GM21619 (cell line): ENCODE data around the gene SLFN12L.
"Not testable (repeated sequence)": the region's sequence is repeated elsewhere in the genome, so short reads cannot be mapped to it uniquely, and the experiment has no call there.

ENCODE experiments used
- ATAC-seq: cut with Tn5 transposase; IDR thresholded peaks from one replicate; pipeline ENCODE4 v1.9.1; 2021; ENCODE audit not compliant: unreplicated experiment

The SLFN12L gene

GRCh38 chr17:35537601-35538141 lies at the start of gene SLFN12L:
SLFN12L (minus strand) TSS chr17:35537678; CDS start chr17:35522364, 15,314 bp downstream.
- ATAC-seq: peak; percentile 36

GRCh38 chr17:35586569-35587073 lies 49.1 kb upstream of the SLFN12L start:
- ATAC-seq: no peak

- ATAC-seq: no peak
Observed at GRCh38 chr17:35584061-35584460, 46.6 kb upstream of the SLFN12L start.

GRCh38 chr17:35578929-35579432 lies 41.5 kb upstream of the SLFN12L start:
- no peak for ATAC-seq

GRCh38 chr17:35578197-35578928 lies 40.9 kb upstream of the SLFN12L start, which contains the start of gene PEX12:
PEX12 (minus strand) TSS chr17:35578571; CDS start chr17:35578021, 550 bp downstream.
- peak; percentile 91 for ATAC-seq

GRCh38 chr17:35577830-35578196 lies 40.3 kb upstream of the SLFN12L start:
- no peak for ATAC-seq

- no peak for ATAC-seq
Observed at GRCh38 chr17:35575759-35576158, 38.3 kb upstream of the SLFN12L start.

GRCh38 chr17:35569405-35569804 lies 31.9 kb upstream of the SLFN12L start:
- ATAC-seq: no peak

- ATAC-seq: no peak
Observed at GRCh38 chr17:35568561-35568960, 31.1 kb upstream of the SLFN12L start.

GRCh38 chr17:35566968-35567367 lies 29.5 kb upstream of the SLFN12L start:
- no peak for ATAC-seq

GRCh38 chr17:35563181-35563580 lies 25.7 kb upstream of the SLFN12L start:
- not testable (repeated sequence) for ATAC-seq

GRCh38 chr17:35560703-35561102 lies 23.2 kb upstream of the SLFN12L start, which contains the start of gene SLFN14:
SLFN14 (minus strand) TSS chr17:35560819; CDS start chr17:35558062, 2,757 bp downstream.
- ATAC-seq: no peak

GRCh38 chr17:35559495-35560210 lies 22.2 kb upstream of the SLFN12L start:
- ATAC-seq: no peak

GRCh38 chr17:35557353-35557752 lies 19.9 kb upstream of the SLFN12L start:
- ATAC-seq: no peak

GRCh38 chr17:35555691-35556090 lies 18.2 kb upstream of the SLFN12L start:
- no peak for ATAC-seq

- ATAC-seq: no peak
Observed at GRCh38 chr17:35554668-35555067, 17.2 kb upstream of the SLFN12L start.

GRCh38 chr17:35553310-35553709 lies 15.8 kb upstream of the SLFN12L start:
- no peak for ATAC-seq

GRCh38 chr17:35548978-35549377 lies 11.5 kb upstream of the SLFN12L start:
- ATAC-seq: no peak

GRCh38 chr17:35548208-35548810 lies 10.8 kb upstream of the SLFN12L start:
- ATAC-seq: no peak

- ATAC-seq: no peak
Observed at GRCh38 chr17:35546487-35546886, 9.0 kb upstream of the SLFN12L start.

- ATAC-seq: no peak
Observed at GRCh38 chr17:35545150-35545549, 7.7 kb upstream of the SLFN12L start.
